MM.1S (cell line): Measurements from ENCODE around the gene PRKD1.

Experiments
- DNase-seq: peaks from one replicate; pipeline ENCODE4 v3.0.0-alpha.2; 2015
- H2AFZ ChIP-seq: fragments of 300-600 bp; sonication (generic); 2 replicates; pipeline ENCODE4 v1.6.0; 2016; ENCODE audit warnings: antibody characterized with exemption, low read length
- H3F3A ChIP-seq: fragments of 300-600 bp; sonication (generic); 2 replicates; pipeline ENCODE4 v1.6.1; 2016; ENCODE audit warnings: mild to moderate bottlenecking, antibody characterized with exemption, low read length, moderate library complexity, mixed read lengths; ENCODE audit not compliant: insufficient read depth
- H3K27ac ChIP-seq: fragments of 300-600 bp; sonication (generic); 2 replicates; pipeline ENCODE4 v1.5.1; 2016; ENCODE audit warnings: mild to moderate bottlenecking, low read length
- H3K27me3 ChIP-seq: fragments of 300-600 bp; sonication (generic); replicated peaks from 2 replicates; pipeline ENCODE4 v1.6.0; 2016; ENCODE audit warnings: low read length; ENCODE audit not compliant: insufficient read depth
- H3K36me3 ChIP-seq: fragments of 300-600 bp; sonication (generic); replicated peaks from 2 replicates; pipeline ENCODE4 v1.6.1; 2016; ENCODE audit warnings: mild to moderate bottlenecking, low read length, mixed read lengths; ENCODE audit not compliant: insufficient read depth
- H3K4me1 ChIP-seq: fragments of 300-600 bp; sonication (generic); 2 replicates; pipeline ENCODE4 v1.6.1; 2016; ENCODE audit warnings: low read length, mixed read lengths
- H3K4me2 ChIP-seq: fragments of 300-600 bp; sonication (generic); 2 replicates; pipeline ENCODE4 v1.6.0; 2016; ENCODE audit warnings: low read depth, low read length
- H3K4me3 ChIP-seq: fragments of 300-600 bp; sonication (generic); 2 replicates; pipeline ENCODE4 v1.5.1; 2016; ENCODE audit warnings: low read length, mixed read lengths
- H3K79me2 ChIP-seq: fragments of 300-600 bp; sonication (generic); 2 replicates; pipeline ENCODE4 v1.6.1; 2016; ENCODE audit warnings: mixed run types, low read length, mixed read lengths
- H3K9ac ChIP-seq: fragments of 300-600 bp; sonication (generic); 2 replicates; pipeline ENCODE4 v1.6.1; 2016; ENCODE audit warnings: low read length, mixed read lengths
- H3K9me2 ChIP-seq: fragments of 300-600 bp; sonication (generic); replicated peaks from 2 replicates; pipeline ENCODE4 v1.6.1; 2016; ENCODE audit warnings: mild to moderate bottlenecking, low read length, mixed read lengths; ENCODE audit not compliant: insufficient read depth
- H3K9me3 ChIP-seq: fragments of 300-600 bp; sonication (generic); replicated peaks from 2 replicates; pipeline ENCODE4 v1.6.1; 2016; ENCODE audit warnings: mild to moderate bottlenecking, low read length, mixed read lengths; ENCODE audit not compliant: insufficient read depth
- H4K20me1 ChIP-seq: fragments of 300-600 bp; sonication (generic); 2 replicates; pipeline ENCODE4 v1.6.1; 2016; ENCODE audit warnings: mild to moderate bottlenecking, low read length, moderate library complexity, mixed read lengths; ENCODE audit not compliant: insufficient read depth
- CTCF ChIP-seq: fragments of 300-600 bp; sonication (generic); IDR thresholded peaks from 2 replicates; pipeline ENCODE4 v1.5.1; 2016; ENCODE audit warnings: antibody characterized with exemption, low read length, mixed read lengths
- EZH2 ChIP-seq: fragments of 300-600 bp; sonication (generic); optimal IDR thresholded peaks from 2 replicates; pipeline ENCODE3; 2017; ENCODE audit warnings: low read depth, mild to moderate bottlenecking, antibody characterized with exemption, low read length, mixed read lengths
- EZH2phosphoT487 ChIP-seq: fragments of 300-600 bp; sonication (generic); IDR thresholded peaks from 2 replicates; pipeline ENCODE4 v1.6.1; 2018; ENCODE audit warnings: antibody characterized with exemption, low read length

PRKD1 gene

DNA sequence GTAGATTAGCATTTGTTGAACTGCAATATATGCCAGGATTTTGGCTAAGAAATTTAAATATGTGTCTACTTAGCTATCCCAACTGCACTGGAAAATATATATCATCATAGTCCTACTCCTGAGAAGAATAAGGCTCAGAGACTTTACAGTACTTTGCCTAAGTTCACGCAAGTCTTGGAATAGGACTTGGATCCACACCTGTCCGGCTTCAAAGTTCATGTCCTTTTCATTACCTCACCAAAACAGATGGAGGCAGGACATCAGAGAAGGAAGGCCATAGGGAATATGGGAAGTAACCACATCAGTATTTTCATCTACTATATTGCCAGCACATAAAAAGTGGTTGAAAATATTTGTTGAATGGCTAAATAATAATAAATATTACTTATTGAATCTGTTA, 358.5 kb downstream of the PRKD1 start:
- no peak for TF ChIP-seq CTCF
- TF ChIP-seq EZH2 = no peak
- no peak for TF ChIP-seq EZH2phosphoT487
- H3K79me2 ChIP-seq = no peaks in the 10 kb centered on the region
- no peak overlapping the region for H3K4me3 ChIP-seq
- no peak overlapping the region for H3K9ac ChIP-seq
- H3K27me3 ChIP-seq = no peaks in the 10 kb centered on the region
- no peak overlapping the region for H3K27ac ChIP-seq
- no peaks in the 10 kb centered on the region for H3K36me3 ChIP-seq
- no peaks in the 10 kb centered on the region for H3K4me1 ChIP-seq
- H2AFZ ChIP-seq = no peak overlapping the region
- H3K4me2 ChIP-seq = no peak overlapping the region
- H3K9me3 ChIP-seq = no peaks in the 10 kb centered on the region
- H3F3A ChIP-seq = no peaks in the 10 kb centered on the region
- no peaks in the 10 kb centered on the region for H4K20me1 ChIP-seq
- no peak for DNase-seq
- no peaks in the 10 kb centered on the region for H3K9me2 ChIP-seq

GRCh38 chr14:29566194-29566593, 361.5 kb downstream of the PRKD1 start:
- Histone ChIP-seq H3K4me1 (no peaks in the 10 kb centered on the region), H4K20me1 (no peaks in the 10 kb centered on the region), H3F3A (no peaks in the 10 kb centered on the region), H3K9me2 (no peaks in the 10 kb centered on the region), H3K27ac (no peak overlapping the region), H3K79me2 (no peaks in the 10 kb centered on the region), H3K27me3 (no peaks in the 10 kb centered on the region), H2AFZ (no peak overlapping the region), H3K9me3 (no peaks in the 10 kb centered on the region), H3K9ac (no peak overlapping the region), H3K4me3 (no peak overlapping the region), H3K36me3 (no peaks in the 10 kb centered on the region), H3K4me2 (no peak overlapping the region)
- no peak for DNase-seq
- TF ChIP-seq EZH2 = no peak
- no peak for TF ChIP-seq CTCF
- no peak for TF ChIP-seq EZH2phosphoT487

DNA sequence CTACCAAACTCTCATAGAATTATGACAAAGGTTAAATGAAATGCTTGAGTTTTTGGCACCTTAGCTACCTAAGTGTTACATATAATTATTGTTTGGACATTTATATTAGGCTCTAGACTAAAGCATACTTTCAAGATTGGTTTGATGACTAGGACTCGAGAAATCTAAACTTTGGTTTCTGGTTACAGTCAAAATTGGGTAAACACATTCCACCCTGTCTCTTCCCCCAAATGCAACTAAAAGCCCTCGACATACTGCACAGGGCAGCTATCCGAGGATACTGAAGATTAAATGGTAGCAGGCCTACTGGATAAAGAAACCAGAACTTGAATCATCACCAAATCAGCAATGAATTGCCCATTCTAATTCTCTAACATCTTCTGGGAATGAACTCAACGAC, 369.1 kb downstream of the PRKD1 start:
- Histone ChIP-seq H3F3A (no peaks in the 10 kb centered on the region), H3K27me3 (no peaks in the 10 kb centered on the region), H3K4me1 (peaks cover 6% of the 10 kb centered on the region; the same call in 1 of the 2 replicates), H3K9me2 (no peaks in the 10 kb centered on the region), H3K36me3 (no peaks in the 10 kb centered on the region), H4K20me1 (no peaks in the 10 kb centered on the region), H2AFZ (no peak overlapping the region), H3K79me2 (no peaks in the 10 kb centered on the region), H3K9me3 (no peaks in the 10 kb centered on the region), H3K27ac (no peak overlapping the region), H3K4me3 (no peak overlapping the region), H3K4me2 (no peak overlapping the region), H3K9ac (no peak overlapping the region)
- TF ChIP-seq EZH2phosphoT487 (no peak), EZH2 (no peak), CTCF (no peak)
- DNase-seq = no peak
